ENCODE data around the gene SHISA4. TPM values are rescaled to one million over a fixed set of nuclear protein-coding genes. Genes with fewer than 3 reads are reported as not detected.

SHISA4 gene
- total RNA-seq, 1 donor from 2014 or later: 10.1 TPM

DNA sequence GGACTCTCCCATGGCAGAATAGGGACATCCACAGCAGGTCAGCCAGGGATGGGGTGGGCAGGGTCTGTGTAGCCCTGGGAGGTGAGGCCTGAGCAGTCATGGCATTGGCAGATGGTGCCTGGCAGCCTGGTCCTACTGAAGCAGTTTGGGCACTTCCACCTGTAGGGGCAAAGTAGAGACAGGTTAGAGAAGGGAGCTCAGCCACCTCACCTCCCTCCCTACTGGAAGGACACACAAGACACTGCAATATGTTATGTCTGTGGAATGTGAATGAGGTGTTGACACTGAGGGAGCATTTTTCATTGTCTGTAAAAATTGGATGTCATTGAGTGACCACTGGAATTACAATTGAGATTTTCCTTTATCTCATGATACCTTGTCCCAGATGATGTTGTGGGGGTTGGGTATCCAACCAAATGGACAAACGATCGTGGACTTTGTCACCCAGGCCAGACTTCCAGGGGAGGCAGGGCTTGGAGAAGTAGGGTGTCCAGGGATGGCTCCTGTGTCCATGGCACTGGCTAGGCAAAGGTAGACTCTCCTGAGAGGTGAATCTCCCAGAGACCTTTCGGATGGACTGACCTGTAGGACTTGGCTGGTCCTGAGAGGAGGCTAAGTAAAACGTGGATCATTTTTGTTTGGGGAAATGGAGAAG lies 9.7 kb downstream of the SHISA4 start:
- Histone ChIP-seq H3K36me3 (ENCODE audit: insufficient read depth, low read length) (no peaks in the 10 kb centered on the region), H3K4me2 (ENCODE audit: low read length) (no peak overlapping the region), H3K27me3 (ENCODE audit: insufficient read depth, low read length) (no peaks in the 10 kb centered on the region), H3K4me3 (ENCODE audit: insufficient read depth, low read depth, low read length) (no peak overlapping the region), H4K20me1 (ENCODE audit: insufficient read depth, low read length) (no peaks in the 10 kb centered on the region), H3K9ac (ENCODE audit: low read length) (no peak overlapping the region), H3K4me1 (ENCODE audit: insufficient read depth, low read length) (peaks cover 18% of the 10 kb centered on the region), H3K27ac (ENCODE audit: low read depth, low read length) (no peak overlapping the region), H3K9me3 (ENCODE audit: insufficient read depth, low read depth, low read length) (no peaks in the 10 kb centered on the region), H2AFZ (ENCODE audit: low read depth, low read length) (no peak overlapping the region), H3K79me2 (ENCODE audit: insufficient read depth, low read length) (no peaks in the 10 kb centered on the region)
- Mint-ChIP-seq H3K36me3 (ENCODE audit: low read depth, unreplicated experiment) (peaks cover 33% of the 10 kb centered on the region), H3K4me3 (ENCODE audit: unreplicated experiment) (no peak overlapping the region), H3K27me3 (ENCODE audit: low read depth, unreplicated experiment) (peaks cover 11% of the 10 kb centered on the region), H3K4me1 (ENCODE audit: low read depth, unreplicated experiment) (peaks cover 27% of the 10 kb centered on the region), H3K9me3 (ENCODE audit: unreplicated experiment) (peaks cover 3% of the 10 kb centered on the region), H3K27ac (ENCODE audit: unreplicated experiment) (no peak overlapping the region)
- peak; percentile 20 for FAIRE-seq
- no peak for DNase-seq (ENCODE audit: low read depth)
- TF ChIP-seq, protein P1, sequence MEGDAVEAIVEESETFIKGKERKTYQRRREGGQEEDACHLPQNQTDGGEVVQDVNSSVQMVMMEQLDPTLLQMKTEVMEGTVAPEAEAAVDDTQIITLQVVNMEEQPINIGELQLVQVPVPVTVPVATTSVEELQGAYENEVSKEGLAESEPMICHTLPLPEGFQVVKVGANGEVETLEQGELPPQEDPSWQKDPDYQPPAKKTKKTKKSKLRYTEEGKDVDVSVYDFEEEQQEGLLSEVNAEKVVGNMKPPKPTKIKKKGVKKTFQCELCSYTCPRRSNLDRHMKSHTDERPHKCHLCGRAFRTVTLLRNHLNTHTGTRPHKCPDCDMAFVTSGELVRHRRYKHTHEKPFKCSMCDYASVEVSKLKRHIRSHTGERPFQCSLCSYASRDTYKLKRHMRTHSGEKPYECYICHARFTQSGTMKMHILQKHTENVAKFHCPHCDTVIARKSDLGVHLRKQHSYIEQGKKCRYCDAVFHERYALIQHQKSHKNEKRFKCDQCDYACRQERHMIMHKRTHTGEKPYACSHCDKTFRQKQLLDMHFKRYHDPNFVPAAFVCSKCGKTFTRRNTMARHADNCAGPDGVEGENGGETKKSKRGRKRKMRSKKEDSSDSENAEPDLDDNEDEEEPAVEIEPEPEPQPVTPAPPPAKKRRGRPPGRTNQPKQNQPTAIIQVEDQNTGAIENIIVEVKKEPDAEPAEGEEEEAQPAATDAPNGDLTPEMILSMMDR (IDR thresholded peaks at IDR 0.05; ENCODE audit: insufficient read depth, low read depth, low read length): no peak
- no peak for TF ChIP-seq EZH2 (IDR thresholded peaks at IDR 0.05; ENCODE audit: insufficient read depth, low read length)

DNA sequence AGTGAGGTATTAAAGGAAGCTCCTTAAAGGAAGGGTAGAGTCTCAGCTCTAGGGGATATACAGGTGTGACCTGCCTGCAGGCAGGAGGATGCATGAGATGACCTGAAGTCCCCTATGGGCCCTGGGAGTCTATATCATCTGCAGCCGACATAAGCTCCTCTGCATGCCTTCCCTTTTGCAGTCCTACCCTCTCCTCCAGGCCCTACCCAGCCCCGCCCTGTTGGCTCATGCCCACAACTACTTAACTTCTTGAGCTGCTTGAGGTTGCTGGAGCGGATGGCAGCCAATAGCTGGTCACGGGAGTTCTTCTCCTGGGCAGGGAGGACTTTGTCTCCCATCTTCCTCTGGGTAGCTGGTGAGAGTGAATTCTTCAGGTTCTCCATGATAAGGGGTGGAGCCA lies 10.3 kb downstream of the SHISA4 start:
- H4K20me1 ChIP-seq (ENCODE audit: insufficient read depth, low read length): no peaks in the 10 kb centered on the region
- H3K4me3 ChIP-seq (ENCODE audit: insufficient read depth, low read depth, low read length): no peak overlapping the region
- peaks cover 24% of the 10 kb centered on the region for H3K4me1 ChIP-seq (ENCODE audit: insufficient read depth, low read length)
- Mint-ChIP-seq H3K27ac (ENCODE audit: unreplicated experiment) (no peak overlapping the region), H3K36me3 (ENCODE audit: low read depth, unreplicated experiment) (peaks cover 32% of the 10 kb centered on the region), H3K9me3 (ENCODE audit: unreplicated experiment) (peaks cover 3% of the 10 kb centered on the region), H3K4me1 (ENCODE audit: low read depth, unreplicated experiment) (peaks cover 28% of the 10 kb centered on the region), H3K4me3 (ENCODE audit: unreplicated experiment) (no peak overlapping the region), H3K27me3 (ENCODE audit: low read depth, unreplicated experiment) (peaks cover 9% of the 10 kb centered on the region)
- no peak overlapping the region for H3K9ac ChIP-seq (ENCODE audit: low read length)
- H3K9me3 ChIP-seq (ENCODE audit: insufficient read depth, low read depth, low read length): no peaks in the 10 kb centered on the region
- H3K27ac ChIP-seq (ENCODE audit: low read depth, low read length): no peak overlapping the region
- no peaks in the 10 kb centered on the region for H3K36me3 ChIP-seq (ENCODE audit: insufficient read depth, low read length)
- FAIRE-seq (no peak), DNase-seq (ENCODE audit: low read depth) (no peak)
- no peak overlapping the region for H3K4me2 ChIP-seq (ENCODE audit: low read length)
- no peaks in the 10 kb centered on the region for H3K27me3 ChIP-seq (ENCODE audit: insufficient read depth, low read length)
- H2AFZ ChIP-seq (ENCODE audit: low read depth, low read length): no peak overlapping the region
- TF ChIP-seq EZH2 (IDR thresholded peaks at IDR 0.05; ENCODE audit: insufficient read depth, low read length): no peak
- TF ChIP-seq, protein P1 (IDR thresholded peaks at IDR 0.05; ENCODE audit: insufficient read depth, low read depth, low read length): no peak
- H3K79me2 ChIP-seq (ENCODE audit: insufficient read depth, low read length): no peaks in the 10 kb centered on the region

DNA sequence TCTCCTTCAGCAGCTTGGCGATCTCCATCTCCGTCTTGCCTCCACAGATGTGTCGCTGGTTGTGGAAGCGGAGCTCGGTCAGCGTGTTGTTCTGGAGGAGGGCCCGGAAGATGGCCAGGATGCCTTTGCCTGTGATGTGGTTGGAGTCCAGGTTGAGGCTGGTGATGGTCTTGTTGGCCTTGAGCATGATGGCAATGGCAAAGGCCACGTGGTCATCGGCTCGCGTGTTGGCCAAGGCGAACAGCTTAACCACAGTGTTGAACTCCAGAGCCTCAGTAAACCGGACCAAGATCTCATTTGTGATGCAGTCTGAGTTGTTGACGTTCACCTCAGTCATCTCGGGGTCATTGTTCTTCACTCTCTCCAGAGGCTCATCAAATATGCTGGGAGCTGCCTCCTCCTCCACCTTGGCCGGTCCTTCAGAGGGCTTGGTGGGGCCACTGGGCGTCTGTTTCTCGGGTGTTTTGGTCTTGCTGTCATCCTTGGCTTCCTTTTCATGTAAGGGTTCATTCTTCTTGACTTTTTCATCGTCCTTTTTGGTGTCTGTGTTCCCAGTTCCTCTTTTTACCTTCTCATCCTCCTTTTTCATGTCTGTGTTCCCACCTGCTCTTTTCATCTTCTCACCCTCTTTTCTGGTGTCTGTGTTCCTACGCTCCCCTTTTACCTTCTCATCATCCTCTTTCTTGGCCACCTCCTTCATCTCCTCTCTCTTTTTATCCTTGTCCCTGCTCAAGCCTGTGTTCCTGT lies 11.2 kb downstream of the SHISA4 start:
- no peak overlapping the region for H2AFZ ChIP-seq (ENCODE audit: low read depth, low read length)
- H3K36me3 ChIP-seq (ENCODE audit: insufficient read depth, low read length): no peaks in the 10 kb centered on the region
- H3K4me3 ChIP-seq (ENCODE audit: insufficient read depth, low read depth, low read length): no peak overlapping the region
- no peak for DNase-seq (ENCODE audit: low read depth)
- H3K27ac ChIP-seq (ENCODE audit: low read depth, low read length): no peak overlapping the region
- H3K79me2 ChIP-seq (ENCODE audit: insufficient read depth, low read length): no peaks in the 10 kb centered on the region
- H3K4me2 ChIP-seq (ENCODE audit: low read length): no peak overlapping the region
- no peak overlapping the region for H3K9ac ChIP-seq (ENCODE audit: low read length)
- no peak for FAIRE-seq
- H3K27me3 ChIP-seq (ENCODE audit: insufficient read depth, low read length): no peaks in the 10 kb centered on the region
- Mint-ChIP-seq H3K9me3 (ENCODE audit: unreplicated experiment) (peaks cover 3% of the 10 kb centered on the region), H3K4me3 (ENCODE audit: unreplicated experiment) (no peak overlapping the region), H3K27ac (ENCODE audit: unreplicated experiment) (no peak overlapping the region), H3K4me1 (ENCODE audit: low read depth, unreplicated experiment) (peaks cover 29% of the 10 kb centered on the region), H3K36me3 (ENCODE audit: low read depth, unreplicated experiment) (peaks cover 32% of the 10 kb centered on the region), H3K27me3 (ENCODE audit: low read depth, unreplicated experiment) (peaks cover 9% of the 10 kb centered on the region)
- H3K9me3 ChIP-seq (ENCODE audit: insufficient read depth, low read depth, low read length): no peaks in the 10 kb centered on the region
- TF ChIP-seq, protein P1 (IDR thresholded peaks at IDR 0.05; ENCODE audit: insufficient read depth, low read depth, low read length): no peak
- no peak for TF ChIP-seq EZH2 (IDR thresholded peaks at IDR 0.05; ENCODE audit: insufficient read depth, low read length)
- H4K20me1 ChIP-seq (ENCODE audit: insufficient read depth, low read length): no peaks in the 10 kb centered on the region
- peaks cover 30% of the 10 kb centered on the region for H3K4me1 ChIP-seq (ENCODE audit: insufficient read depth, low read length)
